GM18907 (cell line): ENCODE measurements around the gene DAAM1.

ENCODE experiments used
- ATAC-seq: cut with Tn5 transposase; IDR thresholded peaks from one replicate; pipeline ENCODE4 v1.9.1; 2021; ENCODE audit warnings: mild to moderate bottlenecking, moderate library complexity; ENCODE audit not compliant: unreplicated experiment

Gene DAAM1

DNA sequence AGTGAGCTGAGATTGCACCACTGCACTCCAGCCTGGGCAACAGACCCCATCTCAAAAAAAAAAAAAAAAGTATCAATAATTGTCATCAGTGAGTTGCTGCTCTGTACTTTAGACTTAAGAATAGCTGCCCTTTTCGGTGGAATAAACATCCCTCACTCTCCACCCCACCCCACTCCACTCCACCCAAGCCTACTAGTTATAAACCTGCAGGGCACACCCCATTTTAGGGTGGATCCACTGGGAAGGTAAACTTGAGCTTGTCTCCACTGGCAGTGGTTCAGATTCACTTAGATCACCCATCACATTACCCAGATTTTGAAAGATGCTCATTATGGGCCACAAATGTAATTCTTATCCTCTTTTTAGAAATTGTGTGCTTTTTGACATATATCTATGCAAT lies 170.3 kb downstream of the DAAM1 start:
- no peak for ATAC-seq

DNA sequence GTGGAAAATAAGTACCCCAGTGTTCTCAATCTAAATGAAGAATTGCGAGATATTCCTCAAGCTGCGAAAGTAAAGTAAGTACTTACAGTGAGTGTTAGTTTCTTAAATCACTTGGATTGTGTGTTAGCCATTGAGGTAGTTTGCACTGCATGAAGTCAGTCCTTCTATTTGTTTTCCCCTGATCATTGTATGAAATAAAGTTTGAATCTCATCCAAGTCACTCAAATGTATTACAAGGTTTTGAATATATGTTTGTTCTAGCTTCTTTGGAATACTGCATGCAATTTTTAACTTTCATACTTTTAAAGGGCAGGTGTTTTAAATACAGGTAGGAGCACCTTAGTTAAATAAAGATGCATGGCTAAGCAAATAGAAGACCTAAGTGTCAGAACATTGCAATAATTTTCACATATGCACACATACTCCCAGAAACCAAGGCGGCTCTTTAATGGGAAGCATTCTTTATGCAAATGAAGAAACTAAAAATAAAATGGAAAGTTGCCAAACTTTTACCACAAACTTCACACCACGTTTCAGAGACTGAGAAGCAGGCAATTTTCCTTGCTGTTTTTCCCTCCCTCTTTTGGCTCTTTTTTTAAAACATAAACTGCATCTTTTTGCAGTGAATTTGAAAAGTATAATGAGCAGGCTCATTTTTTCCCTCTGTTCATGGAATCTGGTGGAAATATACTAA lies 171.1 kb downstream of the DAAM1 start:
- ATAC-seq, result no peak

DNA sequence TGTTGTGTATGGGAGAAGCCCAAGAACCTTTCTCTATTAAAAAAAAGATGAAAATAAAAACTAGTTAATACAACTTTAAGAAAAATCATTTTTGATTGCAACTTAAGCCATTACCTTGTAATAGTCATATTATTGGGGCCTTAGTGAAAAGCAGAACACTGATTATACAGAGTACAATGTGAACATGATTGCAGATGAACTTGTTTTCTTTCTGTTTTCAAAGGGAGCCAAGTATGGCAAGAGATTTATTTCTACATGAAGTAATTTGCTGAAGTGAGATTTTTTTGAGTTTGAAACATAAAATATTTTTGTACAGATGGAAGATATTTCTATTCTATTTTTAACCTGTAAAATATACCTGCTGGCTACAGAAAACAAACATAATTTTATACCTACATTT lies 171.8 kb downstream of the DAAM1 start:
- no peak for ATAC-seq

DNA sequence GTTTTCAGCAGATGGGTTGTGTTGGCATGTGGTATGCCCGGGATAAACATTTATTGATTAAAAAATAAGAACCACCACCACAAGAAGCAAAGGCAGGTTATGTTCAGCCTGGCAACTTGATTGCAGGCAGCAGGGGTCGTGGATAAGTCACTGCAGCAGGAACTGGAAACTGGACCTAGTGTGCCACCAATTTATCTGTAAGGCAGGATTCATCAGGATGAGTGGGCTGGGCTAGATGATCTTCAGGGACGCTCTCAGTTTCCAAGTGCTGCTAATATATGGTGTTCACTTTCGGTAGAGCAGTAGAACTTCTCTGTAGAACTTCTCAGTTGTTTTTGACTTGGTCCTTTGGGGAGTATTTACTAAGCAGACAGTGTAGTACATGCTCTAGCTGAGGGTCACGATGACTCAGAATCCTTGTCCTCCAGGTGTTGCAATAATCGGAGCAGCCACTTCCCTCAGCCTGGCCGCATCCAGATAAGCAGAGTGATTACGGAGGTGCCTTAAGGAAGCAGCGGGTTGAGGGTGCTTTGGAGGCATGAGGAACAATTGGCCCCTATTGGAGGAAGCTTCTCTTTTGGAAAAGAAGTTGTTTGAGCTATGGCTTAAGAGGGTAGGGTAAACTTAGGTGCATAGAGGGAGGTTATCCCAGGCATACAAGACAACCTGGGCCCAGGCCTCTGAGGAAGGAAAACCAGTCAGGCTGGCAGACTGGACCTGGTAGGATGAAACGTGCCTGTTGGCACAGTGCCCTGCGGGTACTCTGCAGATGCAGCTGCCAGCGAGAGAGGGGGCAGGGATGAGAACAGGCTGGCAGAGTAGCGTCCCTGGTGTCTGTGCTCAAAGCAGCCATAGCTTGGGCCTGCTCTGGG lies 172.7 kb downstream of the DAAM1 start:
- no peak for ATAC-seq

DNA sequence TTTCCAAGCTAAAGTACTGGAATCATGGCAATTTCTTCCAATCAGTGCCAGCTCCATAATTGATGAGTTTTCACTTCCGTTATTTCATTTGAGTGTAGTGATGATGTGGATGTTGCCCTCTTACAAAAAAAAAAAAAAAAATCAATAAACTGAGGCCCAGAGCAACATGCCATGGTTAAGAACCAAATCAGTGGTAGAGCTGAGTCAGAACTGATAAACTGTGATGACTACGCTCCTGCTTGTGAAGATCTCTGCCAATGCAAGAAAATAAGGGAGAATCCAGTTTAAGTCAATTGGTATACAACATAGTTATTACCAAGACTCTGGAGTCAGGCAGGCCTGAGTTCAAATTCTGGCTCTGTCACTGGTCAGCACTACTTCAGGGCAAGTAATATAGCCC lies 174.0 kb downstream of the DAAM1 start:
- no peak for ATAC-seq

DNA sequence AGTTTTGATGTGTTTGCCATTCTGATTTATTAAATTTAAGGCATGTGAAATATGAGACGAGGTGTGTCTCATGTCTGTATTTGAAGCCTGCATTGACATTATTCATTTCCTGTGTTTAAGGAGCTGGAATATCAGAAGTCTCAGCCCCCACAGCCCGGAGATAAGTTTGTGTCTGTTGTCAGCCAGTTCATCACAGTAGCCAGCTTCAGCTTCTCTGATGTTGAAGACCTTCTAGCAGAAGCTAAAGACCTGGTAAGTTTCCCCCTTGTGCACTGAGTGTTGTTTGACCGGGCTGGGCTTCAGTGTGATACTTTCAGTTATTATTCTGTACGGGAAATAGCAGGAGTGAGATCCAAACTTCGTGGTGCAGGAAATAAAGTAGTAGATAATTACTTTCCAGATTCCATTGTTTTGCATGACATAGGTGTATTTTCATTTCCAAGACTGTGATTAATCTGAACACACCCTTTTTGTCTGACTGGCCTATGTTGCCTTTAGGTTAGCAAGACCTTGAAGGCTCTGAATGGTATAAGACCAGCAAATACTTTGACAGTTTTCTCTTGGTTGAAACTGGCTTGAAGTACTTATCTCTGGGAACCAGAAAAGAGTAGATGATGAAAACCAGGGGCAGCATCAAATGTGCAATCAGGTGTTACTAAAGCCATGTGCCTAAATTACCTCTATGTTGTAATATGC lies 175.2 kb downstream of the DAAM1 start:
- ATAC-seq, result no peak

DNA sequence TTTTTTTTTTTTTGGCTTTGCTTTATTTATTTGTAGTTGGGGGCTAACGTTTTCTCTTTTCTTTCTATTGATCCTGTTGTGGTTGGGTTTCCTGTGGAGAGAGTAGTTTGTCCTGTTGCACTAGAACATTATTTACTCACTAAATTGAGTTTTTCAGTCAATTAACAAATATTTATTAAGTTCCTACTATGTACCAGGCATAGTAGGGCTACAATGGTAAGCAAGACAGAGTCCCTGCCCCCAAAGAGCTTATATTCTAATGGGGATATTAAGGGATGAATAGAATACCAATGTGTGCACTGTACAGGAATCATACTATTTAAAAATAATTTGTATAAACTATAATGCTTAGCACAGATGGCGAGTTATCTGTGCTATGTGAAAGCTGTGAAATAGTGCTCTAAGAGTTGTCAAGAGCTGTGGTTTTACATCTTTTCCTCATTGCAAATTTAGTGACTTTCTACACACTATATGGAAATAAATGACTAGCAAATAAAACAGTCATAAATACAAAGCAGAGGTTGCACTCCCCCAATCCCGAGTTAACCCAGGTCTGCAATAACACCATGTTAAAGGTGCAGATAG lies 181.8 kb downstream of the DAAM1 start:
- ATAC-seq, result no peak

DNA sequence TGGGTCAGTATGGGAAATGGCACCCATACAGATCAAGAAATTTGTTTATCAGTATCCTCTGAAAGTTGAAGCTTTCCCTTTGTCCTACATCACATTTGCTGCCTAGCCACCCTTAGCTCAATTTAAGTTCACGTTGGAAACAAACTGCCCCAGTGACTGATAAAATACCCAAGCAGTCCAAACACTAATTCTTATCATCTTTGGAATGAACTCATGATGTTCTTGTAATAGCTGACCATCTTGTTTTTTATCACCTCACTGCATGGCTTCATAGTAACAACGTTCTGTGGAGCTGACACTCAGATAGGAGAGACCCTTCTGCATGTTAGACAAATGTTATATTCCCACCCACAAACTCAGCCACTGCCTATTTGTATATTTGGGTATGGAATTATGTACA lies 183.3 kb downstream of the DAAM1 start:
- ATAC-seq, result no peak

DNA sequence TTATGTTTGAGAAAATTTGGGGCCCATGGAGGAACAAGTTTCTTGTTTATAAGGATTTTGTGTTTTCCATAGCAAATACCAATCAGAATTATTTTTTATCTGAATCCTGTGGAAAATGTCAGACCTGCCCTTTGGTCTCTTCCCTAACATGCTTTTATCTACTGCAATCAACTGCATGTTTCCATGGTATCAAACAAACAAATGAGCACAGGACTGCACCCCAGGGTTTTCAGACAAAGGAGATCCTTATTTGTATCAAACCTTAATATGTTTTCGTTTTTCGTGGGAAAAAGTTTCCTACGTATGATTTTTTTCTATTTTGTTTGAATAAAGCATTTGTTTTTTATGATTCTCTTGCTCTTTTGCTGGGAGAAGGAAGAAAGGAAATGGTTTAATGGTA lies 185.6 kb downstream of the DAAM1 start:
- no peak for ATAC-seq

DNA sequence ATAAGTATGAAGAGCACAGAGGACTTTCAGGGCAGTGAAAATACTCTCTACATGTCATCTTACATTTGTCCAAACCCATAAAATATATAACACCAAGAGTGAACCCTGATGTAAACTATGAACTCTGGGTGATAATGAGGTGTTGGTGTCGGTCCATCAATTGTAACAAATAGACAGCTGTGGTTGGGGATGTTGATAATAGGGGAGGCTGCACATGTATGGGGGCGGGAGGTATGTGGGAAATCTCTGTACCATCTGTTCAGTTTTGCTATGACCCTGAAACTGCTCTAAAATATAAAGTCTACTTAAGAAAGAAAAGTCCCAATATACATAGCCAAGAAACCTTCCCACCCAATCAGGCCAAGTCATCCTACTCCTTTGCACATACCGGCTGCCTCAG lies 188.2 kb downstream of the DAAM1 start:
- ATAC-seq, result no peak

DNA sequence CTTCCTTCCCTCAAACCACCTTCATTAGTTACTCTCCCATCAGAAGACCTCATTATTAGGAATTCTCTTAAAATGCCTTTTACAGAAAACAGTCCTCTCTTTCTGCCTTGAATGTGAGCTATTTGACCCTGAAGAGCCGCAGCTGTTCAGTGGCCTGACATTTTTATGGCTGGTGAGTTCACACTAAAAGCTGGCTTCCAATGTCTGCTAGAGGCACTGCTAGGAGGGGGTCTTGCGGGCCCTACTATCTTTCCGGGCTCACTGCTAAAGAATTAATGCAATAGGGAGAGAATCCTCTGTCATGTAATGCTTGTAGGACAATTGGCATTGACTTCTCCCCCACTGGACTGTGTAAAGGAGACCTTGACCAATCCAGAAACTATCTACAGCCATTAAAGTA lies 189.0 kb downstream of the DAAM1 start:
- ATAC-seq, result no peak

DNA sequence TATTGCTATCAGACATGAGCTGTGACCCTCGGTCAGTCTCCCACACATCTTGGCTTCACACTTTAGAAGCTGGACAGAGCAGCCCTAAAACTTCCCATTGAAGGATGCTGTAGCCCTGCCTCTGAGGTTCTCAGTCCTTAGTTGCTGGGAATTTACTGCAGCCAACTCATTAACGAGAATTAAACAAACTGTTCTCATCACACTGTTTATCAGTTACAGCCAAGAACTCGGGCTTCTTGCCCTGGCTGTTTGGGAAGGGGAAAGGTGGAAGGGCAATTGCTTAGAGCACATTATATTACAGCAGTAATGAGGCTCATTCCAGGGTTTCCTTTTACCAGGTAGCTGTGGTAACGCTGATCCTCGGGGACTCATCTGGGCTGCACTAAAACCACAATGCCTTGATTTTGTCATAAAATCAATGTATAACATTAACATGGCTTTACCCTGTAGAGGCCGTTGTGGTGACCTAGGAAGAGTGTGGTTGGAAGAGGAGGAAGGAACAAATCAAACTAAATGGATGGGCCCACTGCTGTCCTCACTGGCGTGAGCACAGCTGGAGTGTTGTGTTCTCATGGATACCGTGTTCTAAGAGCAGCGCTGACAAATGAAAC lies 189.6 kb downstream of the DAAM1 start:
- ATAC-seq, result no peak

DNA sequence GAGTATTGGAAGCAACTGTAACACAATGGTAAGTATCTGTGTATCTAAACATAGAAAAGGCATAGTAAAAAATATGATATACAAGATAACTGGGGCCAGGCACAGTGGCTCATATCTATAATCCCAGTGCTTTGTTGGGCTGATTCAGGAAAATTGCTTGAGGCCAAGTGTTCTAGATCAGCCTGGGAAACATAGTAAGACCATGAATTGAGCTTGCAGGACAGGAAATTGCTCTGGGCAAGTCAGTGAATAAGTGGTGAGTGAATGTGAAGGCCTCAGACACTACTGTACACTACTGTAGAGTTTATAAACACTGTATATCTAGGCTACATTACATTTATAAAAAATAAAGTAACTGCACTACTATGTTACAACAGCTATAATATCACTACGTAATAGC lies 201.5 kb downstream of the DAAM1 start:
- ATAC-seq, result no peak

DNA sequence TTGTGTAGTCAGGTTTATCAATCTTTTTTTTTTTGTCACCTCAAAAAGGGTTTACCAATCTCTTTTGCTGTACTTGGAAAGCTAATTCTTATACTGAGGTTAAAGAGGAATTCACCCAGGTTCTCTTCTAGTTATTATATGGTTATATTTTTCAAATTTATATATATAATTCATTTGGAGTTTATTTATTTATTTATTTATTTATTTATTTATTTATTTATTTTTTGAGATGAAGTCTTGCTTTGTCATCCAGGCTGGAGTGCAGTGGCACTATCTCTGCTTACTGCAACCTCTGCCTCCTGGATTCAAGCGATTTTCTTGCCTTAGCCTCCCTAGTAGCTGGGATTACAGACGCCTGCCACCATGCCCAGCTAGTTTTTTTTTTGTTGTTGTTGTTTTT lies 202.9 kb downstream of the DAAM1 start:
- no peak for ATAC-seq

DNA sequence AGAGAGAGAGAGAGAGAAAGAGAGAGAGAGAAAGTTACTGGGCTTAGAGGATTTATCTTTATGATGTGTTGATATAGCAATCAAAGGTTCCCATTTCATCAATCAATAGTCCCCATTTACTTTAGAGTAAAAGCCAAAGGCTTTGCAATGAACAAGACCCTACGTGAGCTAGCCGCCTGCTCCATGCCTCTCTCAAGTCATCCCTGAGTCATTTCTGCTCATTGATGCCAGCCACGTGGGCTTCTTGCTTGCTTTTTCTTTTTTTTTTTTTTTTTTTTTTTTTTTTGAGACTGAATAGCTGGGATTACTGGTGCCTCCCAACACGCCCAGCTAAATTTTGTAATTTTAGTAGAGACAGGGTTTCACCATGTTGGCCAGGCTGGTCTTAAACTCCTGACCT lies 205.8 kb downstream of the DAAM1 start:
- ATAC-seq, result no peak

DNA sequence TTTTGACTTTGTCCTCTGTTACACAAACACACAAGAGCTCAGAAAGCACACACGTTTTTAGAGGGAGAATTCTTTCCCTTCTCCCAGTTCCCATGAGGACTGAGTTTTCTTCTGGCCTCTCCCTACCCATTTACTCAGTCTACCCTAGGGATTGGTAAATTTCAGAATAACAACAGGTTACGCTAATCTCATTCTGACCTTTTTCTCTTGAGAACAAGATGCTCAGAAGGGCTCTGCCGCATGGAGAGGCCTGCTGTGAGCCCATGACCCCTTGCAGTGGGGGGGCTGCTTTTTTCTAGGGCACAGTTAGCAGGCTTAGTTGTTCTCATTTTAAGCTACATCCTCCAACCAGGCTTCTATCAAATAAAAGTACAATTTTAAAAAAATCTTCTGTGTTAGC lies 207.2 kb downstream of the DAAM1 start:
- no peak for ATAC-seq

DNA sequence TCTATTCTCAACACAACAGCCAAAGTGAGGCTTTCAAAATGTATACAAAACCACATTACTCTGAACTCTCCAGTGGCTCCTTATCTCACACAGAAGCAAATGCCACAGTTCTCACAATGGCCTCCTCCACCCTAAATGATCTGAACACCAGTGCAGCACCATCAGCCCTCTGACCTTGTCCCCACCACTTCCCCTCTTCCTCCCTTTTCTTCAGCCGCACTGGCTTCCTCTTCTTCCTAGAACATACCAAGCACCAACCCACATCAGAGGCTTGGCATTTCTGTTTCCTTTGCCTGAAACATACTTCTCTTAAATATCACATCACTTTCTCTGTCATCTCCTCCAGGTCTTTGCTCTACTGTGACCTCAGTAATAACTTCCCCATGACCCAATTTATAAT lies 210.4 kb downstream of the DAAM1 start:
- ATAC-seq, result no peak

DNA sequence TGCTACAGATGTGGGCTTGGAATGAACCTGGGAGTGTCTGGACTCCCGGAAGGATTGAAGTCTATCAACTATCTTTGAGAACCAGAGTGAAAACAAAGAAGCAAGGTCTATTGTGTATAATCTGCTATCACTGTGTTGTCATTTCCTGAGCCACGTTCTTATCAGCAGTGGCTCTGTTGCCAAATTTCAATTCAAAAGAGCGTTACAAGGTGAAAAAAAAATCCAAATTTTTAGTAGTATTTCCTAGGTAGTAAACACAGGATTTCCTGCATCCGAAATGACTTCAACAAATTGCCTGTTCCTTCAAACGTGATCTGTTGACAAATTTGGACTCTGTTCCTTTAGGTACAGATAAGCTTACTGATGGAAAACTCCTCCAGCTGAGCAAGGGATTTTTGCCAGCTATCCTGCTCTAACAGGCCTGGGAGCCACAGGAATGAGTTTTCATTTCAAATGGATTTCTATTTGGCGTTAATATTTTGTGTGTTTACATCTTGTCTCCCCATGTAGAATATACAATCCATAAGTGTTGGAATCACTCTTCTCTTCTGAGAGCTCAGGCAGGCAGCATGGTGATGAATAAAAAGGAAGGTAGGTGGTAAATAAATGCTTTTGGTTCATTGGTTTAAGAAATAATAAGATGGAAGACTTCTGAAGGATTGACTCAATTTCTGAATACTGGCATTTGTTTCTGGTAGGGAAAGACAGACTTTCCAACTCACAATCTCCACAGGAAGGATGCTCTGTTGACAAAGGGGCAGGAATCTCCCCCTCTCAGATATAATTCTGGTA lies 218.2 kb downstream of the DAAM1 start:
- ATAC-seq, result no peak

DNA sequence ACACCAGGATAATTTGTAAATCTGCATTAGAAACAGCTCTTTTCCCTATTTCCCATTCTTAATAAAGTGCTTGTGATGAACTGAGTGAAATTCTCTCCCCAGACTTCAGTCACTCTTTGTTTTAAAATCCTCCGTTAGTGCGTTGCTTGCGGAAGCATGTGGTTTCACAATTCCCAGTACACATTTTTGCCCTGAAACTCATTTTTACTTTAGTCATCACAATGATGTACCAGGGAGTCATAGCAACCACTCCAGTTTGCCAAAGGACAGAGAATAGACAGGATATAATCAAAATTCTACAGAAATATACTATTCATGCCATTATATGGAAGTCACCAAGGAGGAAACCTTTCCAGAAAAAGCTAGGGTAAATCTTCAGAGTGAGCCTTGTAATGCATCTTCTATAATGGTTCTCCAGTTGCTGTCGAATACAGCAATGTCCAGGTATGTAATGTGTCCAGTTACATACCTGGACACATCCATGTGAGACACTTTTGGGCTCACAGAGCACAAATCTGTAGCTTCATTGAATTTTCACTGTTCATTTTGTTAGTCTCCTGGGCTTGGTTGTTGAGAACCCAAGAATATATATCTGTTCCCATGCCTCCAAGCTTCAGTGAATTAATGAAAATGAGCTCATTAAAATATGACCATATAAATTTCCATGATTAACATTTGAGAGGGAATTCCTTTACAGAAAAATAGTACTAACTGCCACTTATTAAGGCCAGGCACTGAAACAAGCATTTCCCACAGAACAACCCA lies 219.0 kb downstream of the DAAM1 start:
- ATAC-seq, result no peak
